ENCODE results near the gene SPEM3.
"Not testable (repeated sequence)": the region's sequence is repeated elsewhere in the genome, so short reads cannot be mapped to it uniquely, and the experiment has no call there.

The SPEM3 gene

DNA sequence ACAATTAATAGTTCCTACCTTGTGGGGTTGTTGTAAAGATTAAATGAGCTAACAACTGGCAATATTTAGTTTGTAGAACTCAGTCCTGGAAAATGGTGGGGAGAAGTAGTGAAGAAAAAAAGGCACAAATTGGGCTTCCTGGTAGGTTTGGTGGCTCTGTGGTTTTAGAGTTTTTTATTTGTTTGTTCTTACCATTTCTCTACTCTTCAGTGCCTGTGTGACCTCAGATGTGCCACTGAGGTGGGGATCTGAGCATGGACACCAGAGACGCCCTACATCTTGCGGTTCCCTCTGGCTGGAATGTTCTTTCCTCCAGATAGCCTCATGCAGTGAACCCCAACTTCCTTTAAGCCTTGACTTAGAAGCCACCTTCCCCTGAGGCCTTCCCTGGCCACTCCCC lies 43.1 kb downstream of the SPEM3 start:
- DNase-seq (ENCODE audit: low read depth in 2 of 2) = no peak

DNA sequence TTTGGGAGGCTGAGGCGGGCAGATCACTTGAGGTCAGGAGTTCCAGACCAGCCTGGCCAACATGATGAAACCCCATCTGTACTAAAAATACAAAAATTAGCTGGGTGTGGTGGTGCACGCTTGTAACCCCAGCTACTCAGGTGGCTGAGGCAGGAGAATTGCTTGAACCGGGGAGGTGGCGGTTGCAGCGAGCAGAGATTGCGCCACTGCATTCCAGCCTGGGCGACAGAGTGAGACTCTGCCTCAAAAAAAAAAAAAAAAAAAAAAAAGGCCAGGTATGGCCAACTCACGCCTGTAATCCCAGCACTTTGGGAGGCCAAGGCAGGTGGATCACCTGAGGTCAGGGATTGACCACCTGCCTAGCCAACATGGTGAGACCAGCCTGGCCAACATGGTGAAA lies 46.1 kb downstream of the SPEM3 start:
- not testable (repeated sequence) for DNase-seq (ENCODE audit: low read depth in 2 of 2)

DNA sequence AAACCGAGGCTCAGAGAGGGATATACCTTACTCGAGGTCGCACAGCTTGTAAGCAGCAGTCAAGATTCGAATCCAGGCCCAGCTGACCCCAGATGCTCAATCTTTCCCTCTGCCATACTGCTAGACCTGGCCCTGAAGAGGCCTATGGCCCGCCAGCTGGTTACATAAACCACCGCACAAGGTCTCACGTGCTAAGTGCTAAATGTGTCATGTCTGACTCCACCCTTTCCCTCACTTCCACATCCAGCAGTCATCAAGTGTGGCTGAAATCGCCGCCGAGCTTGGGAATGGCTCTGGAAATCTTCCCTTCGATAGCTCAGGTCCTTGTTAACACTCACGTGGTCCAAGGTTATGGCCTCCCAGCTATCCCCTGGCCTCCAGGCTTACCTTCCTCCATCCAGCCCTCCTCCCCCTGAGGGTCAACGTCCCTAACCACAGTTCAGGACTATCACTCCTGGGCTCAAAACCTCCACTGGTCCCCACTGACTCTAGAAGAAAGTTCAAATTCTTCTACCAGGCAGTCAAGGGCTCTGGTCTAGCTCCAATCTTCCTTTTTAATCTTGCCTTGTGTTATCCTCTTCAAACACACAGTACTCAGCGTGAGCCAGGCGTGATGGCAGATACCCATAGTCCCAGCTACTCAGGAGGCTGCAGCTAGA lies 47.2 kb downstream of the SPEM3 start:
- no peak for DNase-seq (ENCODE audit: low read depth in 2 of 2)

DNA sequence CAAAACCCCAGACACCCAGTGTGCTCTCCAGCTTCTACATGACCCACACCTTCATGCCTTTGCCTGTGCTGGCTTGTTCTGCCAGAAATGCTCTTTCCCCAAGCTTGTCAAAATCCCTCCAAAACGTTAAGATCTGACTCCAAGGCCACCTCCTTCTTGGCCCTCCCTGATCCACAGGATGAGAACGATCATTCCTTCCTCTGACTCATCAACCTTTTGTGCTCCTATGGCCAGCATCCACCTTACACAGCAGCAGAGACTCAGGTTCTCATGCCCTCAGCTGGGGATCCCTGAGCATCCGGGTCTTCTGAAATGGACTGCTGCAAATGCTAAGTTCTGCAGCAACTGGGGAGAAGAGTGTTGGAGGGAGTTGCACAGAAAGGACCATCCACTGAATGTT lies 47.8 kb downstream of the SPEM3 start:
- no peak for DNase-seq (ENCODE audit: low read depth in 2 of 2)

- DNase-seq (ENCODE audit: low read depth in 2 of 2) = no peak
Measured at GRCh38 chr17:7476951-7477350, 48.3 kb downstream of the SPEM3 start.

DNA sequence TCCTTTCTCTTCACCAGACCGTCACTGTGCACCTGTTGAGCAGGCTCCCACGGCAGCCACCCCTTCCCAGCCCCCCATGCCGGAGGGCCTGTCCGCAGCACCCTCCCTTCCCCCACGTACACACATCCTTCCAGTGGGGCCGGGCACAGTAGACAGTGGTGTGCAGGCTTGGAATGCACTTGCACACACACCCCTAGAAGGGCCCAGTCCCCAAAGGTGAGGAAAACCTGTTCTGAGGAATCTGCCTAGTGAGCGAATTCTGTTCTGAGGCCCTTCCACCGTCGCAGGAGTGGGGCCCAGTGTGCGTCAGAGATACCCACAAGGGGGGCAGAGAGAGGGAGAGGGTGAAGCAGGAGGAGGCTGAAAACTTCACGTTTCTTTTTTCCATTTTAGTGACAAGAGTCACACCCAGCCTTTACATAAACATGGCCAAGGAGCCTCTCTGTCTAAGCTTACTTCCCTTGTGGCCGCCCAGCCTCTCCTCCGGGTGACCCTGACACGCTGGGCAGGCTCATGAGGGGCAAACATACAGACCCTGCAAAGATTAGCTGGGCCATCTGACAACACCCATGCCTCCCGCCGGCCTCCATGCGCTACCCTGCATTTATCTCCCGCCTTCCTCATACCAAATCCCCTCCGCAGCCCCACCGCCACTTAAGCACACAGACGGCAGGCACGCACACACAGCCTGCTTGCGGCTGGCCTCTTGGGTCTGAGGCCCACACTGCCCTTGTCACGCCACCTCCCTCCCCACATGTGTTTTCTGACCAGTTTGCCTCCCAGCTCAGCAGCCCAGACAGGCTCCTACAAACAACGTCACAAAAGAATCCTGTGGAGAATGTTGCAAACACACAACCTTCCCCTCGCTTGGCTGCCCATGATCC lies 49.0 kb downstream of the SPEM3 start:
- no peak for DNase-seq (ENCODE audit: low read depth in 2 of 2)

DNA sequence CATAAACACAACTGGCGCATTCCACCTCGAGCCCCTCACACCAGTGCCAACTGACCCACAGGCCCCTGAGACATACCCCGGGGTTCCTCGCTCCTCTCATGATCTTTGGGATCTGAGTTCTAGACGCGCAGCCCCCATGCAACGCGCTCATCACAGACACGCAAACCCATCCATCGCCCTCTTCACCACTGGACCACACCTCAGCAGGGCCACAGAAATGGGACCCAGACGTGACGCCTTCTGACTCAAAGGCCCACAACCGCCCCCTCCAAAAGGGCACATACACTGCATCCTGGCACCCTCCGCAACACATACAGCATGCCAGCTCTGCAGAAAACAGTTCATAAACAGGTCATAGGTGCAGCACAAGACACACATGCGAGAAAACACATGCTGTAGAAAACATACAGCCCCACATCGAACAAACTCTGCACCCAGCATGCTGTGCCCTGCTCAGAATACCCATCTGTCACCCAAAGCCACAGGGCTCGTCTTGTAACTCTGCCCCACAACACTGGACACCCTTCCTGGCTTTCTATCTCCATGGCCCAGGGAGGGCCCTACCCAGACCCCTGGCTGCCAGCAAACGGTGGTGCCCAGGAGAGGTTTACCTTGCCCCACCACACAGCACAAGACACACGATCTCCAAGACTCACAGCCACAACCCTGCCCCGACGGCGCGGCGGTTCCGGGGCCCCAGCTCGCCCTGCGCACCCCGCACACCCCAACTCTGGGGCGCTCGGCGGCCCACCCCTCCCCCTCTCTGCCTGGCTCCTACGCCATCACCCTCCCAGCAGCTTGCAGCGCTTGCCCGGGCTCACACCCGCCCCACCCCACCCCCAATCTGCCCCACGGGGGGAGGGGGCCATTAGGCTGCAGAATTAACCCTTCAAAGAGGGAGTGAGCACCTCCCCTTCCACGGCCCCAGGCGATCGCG lies 49.9 kb downstream of the SPEM3 start:
- DNase-seq (ENCODE audit: low read depth in 2 of 2) = peak in 1 of 2 donors; percentile 45

DNA sequence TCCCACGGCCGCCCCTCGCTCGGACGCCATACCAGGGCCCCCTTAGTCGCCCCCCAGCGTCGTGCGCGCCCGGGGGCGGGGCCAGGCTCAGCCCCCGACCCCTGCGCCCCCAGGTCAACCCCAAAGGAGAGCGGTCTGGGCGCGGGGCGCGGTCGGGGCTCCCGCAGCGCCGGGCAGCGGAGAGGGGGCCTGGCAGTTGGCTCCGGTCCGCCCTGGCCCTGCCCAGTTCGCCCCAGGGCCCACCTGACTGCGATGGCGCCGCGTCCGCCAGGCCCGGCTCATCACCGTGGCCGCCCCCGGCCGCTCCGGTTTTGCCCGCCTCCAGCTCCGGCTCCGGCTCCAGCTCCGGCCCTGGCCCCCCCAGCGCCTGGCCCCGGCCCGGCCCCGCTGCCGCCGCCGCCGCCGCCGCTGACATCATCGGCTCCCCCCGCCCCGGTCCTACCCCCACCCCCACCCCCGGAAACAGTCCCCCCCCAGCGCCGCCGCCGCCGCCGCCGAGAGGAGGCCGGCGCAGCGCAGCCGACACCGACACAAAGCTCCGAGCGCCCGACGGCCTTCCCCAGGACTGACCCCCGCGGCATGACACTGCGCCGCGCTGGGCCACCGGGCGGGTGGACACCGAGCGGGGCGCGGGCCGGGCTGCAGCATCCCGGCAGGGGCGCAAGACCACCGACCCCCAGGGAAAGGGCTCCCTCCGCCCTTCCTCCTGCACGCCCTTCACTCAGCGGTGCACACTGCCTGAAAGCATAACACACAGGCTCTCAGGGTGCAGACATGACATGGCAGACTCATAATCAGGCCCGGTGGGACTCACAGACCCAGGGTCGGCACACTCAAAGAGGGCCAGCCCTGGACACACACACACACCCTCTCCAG lies 50.8 kb downstream of the SPEM3 start, which contains the start of gene ZBTB4:
ZBTB4 (minus strand) TSS at position 419 of the 876 bp plus-strand sequence. CDS start 12,830 bp downstream, outside the sequence.
- peak; percentile 46 to 63 for DNase-seq (ENCODE audit: low read depth in 2 of 2)

GRCh38 chr17:7480089-7480384 lies 51.4 kb downstream of the SPEM3 start:
- no peak for DNase-seq (ENCODE audit: low read depth in 2 of 2)

DNA sequence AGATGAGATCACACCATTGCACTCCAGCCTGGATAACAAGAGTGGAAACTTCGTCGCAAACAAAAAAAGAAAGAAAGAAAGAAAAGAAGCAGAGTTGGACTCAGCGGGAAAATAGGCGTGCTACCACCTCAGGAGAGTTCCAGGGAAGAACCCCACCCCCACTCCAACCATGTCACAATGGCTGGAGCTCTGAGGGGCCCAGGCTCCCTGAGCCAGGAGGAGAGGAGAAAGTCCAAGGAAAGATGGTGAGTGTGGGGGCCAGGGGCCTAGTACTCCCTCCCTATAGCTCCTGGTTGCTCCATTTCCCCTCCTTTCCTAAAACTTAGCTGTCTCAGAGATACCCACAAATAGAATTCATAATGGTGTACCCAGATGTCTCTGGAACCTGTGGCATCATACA lies 52.6 kb downstream of the SPEM3 start, which contains the start of gene SLC35G6:
SLC35G6 (plus strand) TSS at position 172 of the 400 bp plus-strand sequence; CDS start at position 243, 71 bp downstream.
- not testable (repeated sequence) for DNase-seq (ENCODE audit: low read depth in 2 of 2)

DNA sequence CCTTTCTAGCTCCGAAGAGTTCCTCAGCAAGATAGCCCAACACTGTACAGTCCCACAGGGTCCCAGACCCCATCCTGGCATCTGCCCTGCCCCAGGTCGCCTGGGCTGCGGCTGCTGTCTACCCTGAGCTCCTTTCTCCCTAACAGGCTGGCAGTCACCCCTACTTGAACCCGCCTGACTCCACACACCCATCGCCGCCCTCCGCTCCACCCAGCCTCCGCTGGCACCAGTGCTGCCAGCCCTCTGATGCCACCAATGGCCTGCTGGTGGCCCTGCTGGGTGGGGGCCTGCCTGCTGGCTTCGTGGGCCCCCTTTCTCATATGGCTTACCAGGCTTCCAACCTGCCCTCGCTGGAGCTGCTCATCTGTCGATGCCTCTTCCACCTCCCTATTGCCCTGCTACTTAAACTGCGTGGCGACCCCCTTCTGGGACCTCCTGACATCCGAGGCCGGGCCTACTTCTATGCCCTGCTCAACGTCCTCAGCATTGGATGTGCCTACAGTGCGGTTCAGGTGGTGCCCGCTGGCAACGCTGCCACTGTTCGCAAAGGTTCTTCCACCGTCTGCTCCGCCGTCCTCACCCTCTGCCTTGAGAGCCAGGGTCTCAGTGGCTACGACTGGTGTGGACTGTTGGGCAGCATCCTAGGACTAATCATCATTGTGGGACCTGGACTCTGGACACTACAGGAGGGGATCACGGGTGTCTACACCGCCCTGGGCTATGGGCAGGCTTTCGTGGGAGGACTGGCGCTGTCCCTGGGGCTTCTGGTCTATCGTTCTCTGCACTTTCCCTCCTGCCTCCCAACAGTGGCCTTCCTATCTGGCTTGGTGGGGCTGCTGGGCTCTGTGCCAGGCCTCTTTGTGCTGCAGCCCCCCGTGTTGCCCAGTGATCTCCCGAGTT lies 53.4 kb downstream of the SPEM3 start:
- not testable (repeated sequence) for DNase-seq (ENCODE audit: low read depth in 2 of 2)
